GM19452 (cell line): ENCODE measurements around the gene IL7R.

ENCODE experiments used
- ATAC-seq: cut with Tn5 transposase; IDR thresholded peaks from one replicate; pipeline ENCODE4 v1.9.1; 2021; ENCODE audit not compliant: unreplicated experiment

IL7R gene

DNA sequence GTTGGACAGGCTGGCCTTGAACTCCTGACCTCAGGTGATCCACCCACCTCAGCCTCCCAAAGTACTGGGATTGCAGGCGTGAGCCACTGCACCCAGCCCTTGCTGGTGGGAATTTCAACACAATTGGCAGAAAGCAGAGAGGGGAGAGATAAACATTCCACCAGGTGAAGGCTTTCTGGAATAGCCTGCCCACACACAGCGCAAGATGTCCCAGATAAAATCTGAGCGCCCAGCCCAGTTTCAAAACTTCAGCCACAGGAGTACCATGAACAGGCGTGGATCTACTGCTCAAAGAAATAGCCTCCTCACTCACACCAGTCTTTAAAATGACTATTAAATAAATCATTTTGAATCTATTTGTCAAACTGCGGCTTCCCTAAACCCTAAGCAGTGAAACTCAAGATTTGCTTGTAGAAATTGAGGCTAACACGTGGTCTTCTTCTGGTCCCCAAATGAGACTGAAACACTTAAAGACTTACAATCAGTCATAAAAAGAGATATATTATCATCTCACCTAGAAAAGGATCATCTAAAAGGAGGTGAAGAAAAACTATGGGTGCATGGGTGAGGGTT is 47.0 kb downstream of the IL7R start:
- no peak for ATAC-seq

DNA sequence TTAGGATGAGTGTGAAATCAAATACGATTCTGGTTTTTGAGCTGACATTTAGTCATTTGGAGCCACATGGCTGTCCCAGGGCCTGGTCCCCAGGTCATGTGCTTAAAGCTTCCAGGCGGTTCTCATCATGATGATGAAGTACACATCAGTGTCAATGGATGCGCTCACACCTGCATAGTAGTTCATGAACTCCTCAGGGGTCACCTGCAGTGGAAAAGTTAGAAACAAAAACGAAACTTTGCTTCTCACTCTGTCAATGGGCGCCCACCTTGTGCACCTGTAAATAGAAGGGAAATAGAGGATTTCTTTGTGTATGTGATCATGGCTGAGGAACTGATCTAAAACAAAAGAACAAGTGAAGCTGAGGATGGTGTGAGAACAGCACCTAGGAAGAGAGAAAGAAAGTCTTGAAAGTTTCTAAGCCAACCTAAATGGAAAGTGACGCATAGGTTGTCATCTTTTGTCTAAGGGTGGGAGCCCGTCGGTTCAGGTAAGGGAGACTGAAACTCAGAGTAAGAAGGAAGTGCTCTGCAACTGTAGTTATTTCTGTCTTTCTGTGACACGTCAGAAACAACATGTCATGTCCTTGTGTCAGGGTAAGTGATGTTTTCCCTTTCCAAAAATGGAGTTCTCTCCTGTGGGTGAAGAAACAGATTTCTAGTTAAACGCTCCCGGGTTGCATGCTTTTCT is 47.9 kb downstream of the IL7R start:
- ATAC-seq, result peak; percentile 40

- no peak for ATAC-seq
Observed at GRCh38 chr5:35908228-35908627, 51.5 kb downstream of the IL7R start.

DNA sequence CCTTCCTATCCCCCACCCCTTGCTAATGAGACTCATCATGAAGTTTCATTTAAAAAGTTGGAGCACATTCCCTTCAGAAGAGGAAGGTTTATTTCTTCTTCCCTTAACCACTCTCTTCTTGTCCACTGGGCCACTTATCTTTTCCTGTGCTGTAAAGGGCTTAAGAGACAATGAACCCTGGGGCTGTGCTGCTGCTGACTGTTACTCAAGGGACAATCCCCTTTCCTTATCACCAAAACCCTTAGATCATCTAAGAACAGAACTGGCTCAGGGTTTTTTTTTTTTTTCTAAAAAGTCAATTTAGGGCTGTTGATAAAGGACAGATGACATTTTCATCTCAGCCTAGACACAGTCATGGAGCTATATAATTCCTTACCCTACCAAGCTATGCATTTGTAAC is 52.1 kb downstream of the IL7R start:
- no peak for ATAC-seq

DNA sequence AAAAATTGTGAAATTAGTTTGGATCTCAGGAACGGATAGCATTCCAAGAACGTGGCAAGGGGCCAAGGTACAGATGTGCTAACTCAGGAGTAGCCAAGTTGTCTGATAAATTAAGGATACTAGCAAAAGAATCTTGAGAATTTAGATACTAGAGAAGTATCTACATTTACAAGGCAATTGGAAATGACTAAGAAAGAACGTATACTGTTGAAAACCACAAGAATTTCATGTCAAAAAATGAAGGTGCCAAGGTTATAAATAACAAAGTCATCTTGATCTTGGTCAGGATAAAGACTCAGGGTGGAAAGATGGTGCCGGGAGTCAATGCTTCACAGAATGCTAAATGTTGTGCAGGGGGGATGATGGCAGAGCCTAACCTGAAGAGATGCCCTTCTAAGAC is 62.5 kb downstream of the IL7R start:
- ATAC-seq, result no peak

DNA sequence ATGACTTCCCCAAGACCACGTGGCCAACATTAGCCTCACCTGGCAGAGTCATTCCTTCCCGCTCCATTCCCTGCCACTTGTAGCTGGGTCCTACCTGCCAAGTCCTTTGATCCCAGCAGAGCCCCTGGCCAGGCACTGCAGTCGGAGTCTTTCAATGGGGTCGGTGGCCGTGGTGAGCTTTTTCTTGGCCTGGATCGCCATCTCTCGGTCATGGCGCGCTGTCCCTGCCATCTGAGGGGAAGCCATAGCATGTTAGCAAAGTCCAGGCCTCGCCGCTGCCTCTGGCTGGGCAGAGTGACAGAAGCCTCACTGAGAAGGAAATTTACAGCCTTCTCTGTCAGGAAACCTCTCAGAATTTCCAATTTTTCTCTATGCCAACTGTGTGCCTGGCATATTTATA is 64.2 kb downstream of the IL7R start:
- no peak for ATAC-seq

GRCh38 chr5:35921930-35922329 is 65.2 kb downstream of the IL7R start:
- no peak for ATAC-seq

DNA sequence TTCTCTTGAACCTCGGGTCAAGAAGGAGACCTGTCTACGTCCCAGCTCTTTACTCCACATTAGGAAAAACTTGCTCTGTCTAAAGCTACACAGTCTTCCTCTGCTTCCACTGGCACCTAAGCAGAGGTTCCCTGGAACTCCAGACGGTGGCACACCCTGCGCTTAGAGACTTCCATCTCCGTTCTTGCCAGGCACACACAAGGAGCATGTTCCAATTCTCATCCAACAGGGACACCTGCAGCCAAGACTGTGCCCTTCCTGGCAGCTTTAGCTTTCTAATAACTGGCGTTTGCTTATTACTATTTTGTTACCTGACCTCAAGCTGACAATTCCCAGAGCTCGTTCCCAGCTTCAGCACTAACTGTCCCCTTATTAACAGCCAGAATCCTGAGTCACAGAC is 65.8 kb downstream of the IL7R start:
- ATAC-seq, result no peak

DNA sequence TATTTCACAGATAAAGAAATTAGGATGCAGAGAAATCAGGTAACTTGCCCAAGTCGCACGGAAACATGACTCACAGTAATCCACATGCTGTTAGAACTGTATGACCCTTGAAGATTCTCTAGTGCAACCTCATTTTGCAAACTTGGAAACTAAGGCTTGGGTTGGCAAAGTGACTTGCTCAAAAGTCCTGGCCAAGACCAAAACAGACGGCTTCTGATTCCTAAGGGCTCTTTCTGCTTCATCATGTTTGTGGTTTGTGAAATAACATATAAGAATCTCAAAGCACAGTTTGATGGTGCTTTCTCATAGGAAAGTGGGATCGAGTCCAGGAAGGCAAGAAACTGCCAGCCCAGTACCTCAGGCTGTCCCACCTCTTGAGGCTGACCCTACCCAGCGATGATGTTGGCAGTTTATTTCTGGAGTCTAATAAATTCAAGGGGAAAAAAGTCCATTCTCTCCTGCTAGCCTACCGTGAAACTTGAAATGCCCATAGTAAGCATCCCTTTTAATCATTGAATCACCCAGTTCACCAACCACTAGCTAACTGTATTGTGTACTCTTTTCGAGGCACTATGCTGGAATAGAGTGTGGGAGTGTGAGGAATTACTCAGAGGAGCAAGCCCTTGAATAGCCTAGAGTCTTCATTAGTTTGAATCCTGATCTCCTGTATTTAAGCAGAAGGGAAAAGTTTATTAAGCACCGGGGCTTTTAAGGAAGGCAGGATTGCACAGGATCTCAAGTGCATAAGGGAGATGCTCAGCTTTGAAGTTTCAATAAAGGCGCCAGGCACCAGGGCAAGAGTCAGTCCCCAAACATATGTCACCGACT is 67.6 kb downstream of the IL7R start:
- no peak for ATAC-seq

DNA sequence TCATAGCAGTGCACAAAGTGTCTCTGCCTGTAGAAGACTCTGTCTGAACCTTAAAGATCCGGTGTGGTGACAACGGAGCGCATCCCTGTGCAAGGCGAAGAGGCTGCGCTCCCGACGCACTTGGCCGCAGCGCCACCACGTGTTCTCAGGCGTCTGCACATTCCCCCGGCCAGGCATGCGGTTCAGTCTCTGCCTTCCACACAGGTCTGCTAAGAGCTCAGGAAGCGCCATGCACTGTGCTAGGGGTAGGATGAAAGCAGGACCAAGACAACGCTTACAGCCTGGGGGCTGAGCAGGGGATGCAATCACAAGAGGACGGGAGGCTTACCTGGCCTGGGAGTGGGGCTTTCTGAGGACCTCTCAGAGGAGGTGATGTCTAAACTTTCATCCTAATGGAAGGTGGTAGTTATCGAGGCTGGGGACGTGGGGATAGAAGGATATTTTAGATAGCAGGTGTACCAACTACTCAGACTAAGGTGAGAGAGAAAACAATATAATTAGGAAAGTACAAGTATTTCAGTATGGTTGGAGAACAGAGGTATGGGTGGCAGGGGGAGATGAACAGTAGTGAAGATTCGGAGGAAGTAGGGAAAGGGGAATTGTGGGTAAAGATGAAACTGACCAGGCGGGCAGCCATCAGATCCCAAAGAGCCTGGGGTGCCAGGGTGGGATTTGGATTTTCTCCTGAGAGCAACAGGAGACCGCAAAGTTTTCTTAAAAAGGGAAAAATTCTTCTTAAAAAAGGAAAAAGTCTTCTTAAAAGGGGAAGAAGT is 68.4 kb downstream of the IL7R start:
- ATAC-seq, result peak; percentile 57

DNA sequence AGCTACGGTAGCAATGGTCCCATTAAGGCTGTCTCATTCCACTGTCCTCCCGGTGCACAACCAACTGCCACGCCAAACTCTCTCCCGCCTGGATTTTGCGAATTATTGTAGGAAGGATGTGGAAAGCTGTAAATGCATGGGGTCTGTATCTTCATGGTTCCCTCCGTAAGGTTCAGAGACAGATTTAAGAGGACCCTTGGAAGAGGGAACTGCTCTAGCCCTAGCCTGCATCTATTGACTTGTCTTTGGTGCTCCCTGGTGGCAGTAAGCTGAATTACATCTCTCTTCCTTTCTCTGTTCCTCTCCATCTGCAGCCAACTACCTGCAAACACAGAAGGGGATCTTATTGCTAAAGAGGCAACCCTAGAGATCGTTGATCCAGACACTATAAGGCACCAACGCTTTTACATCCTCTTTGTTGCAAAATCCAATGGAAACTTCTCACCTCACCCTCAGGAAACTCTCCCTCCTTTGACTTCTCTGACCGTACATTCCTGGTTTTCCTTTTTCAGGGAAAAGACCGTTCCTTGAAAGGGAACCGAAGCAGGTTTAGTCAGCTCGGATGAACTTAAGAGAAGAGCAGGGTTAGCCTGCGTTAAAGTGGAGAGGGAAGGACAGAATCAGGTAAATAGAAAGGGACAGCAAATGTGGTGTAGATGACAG is 69.8 kb downstream of the IL7R start:
- ATAC-seq, result peak; percentile 70
